ENCODE data around the gene ASAP3. TPM values are rescaled to one million over a fixed set of nuclear protein-coding genes. Genes with fewer than 3 reads are reported as not detected.

ASAP3 gene
- total RNA-seq, 4 donors from 2014 or later = 17.6 to 39.0 (median 30.5) TPM

GRCh38 chr1:23421753-23422240, 62.2 kb downstream of the ASAP3 start:
- Histone ChIP-seq H3K27me3 (peaks cover 0 to 9% (median 0%) of the 10 kb centered on the region in 4 donors), H3K4me1 (peaks cover 23 to 48% (median 35%) of the 10 kb centered on the region in 3 donors), H3K4me3 (peak overlapping the region in 1 of 4 donors; percentile 74), H3K36me3 (peaks cover 0 to 16% (median 0%) of the 10 kb centered on the region in 3 donors), H3K27ac (peak overlapping the region; percentile 75 to 88 (median 80)), H3K9me3 (no peaks in the 10 kb centered on the region)
- TF ChIP-seq POLR2A (IDR thresholded peaks at IDR 0.05) = no peak
- TF ChIP-seq CTCF (IDR thresholded peaks at IDR 0.05) = peak in 2 of 6 experiments; percentile 38 to 42
- no peak for DNase-seq
- intact Hi-C loops (cut with DNase I) = no loop called here
- WGBS, 2 donors = 46 to 56% methylated on average over 6 of the region's 6 CpGs

- H3K27me3 ChIP-seq = peaks cover 0 to 9% (median 0%) of the 10 kb centered on the region in 4 donors
- no peaks in the 10 kb centered on the region for H3K9me3 ChIP-seq
- peaks cover 23 to 48% (median 35%) of the 10 kb centered on the region in 3 donors for H3K4me1 ChIP-seq
- no peak overlapping the region for H3K4me3 ChIP-seq
- no peak for TF ChIP-seq CTCF (IDR thresholded peaks at IDR 0.05)
- H3K27ac ChIP-seq = peak overlapping the region in 3 of 4 donors; percentile 15 to 88 (median 28)
- H3K36me3 ChIP-seq = peaks cover 0 to 21% (median 0%) of the 10 kb centered on the region in 3 donors
- intact Hi-C loops (cut with DNase I) = no loop called here
- DNase-seq = no peak
- 58 to 63% methylated on average over 3 of the region's 3 CpGs for WGBS, 2 donors
Observed at GRCh38 chr1:23421343-23421742, 62.6 kb downstream of the ASAP3 start.

GRCh38 chr1:23420778-23421177, 63.2 kb downstream of the ASAP3 start:
- Histone ChIP-seq H3K27me3 (peaks cover 0 to 9% (median 0%) of the 10 kb centered on the region in 4 donors), H3K36me3 (peaks cover 0 to 25% (median 0%) of the 10 kb centered on the region in 3 donors), H3K4me1 (peaks cover 23 to 48% (median 35%) of the 10 kb centered on the region in 3 donors), H3K4me3 (no peak overlapping the region), H3K27ac (peak overlapping the region in 2 of 4 donors; percentile 15 to 28), H3K9me3 (no peaks in the 10 kb centered on the region)
- WGBS, 2 donors = 72 to 97% methylated on average over 3 of the region's 3 CpGs
- intact Hi-C loops (cut with DNase I) = no loop called here
- TF ChIP-seq POLR2A (IDR thresholded peaks at IDR 0.05) (no peak), CTCF (IDR thresholded peaks at IDR 0.05) (no peak)
- DNase-seq = no peak

GRCh38 chr1:23419180-23419579, 64.8 kb downstream of the ASAP3 start:
- intact Hi-C loops (cut with DNase I) = no loop called here
- WGBS, 2 donors = 50 to 86% methylated on average over 4 to 5 of the region's 6 CpGs
- Histone ChIP-seq H3K9me3 (no peaks in the 10 kb centered on the region), H3K4me3 (no peak overlapping the region), H3K27ac (no peak overlapping the region), H3K27me3 (peaks cover 0 to 1% (median 0%) of the 10 kb centered on the region in 4 donors), H3K36me3 (peaks cover 0 to 33% (median 0%) of the 10 kb centered on the region in 3 donors), H3K4me1 (peaks cover 19 to 36% (median 24%) of the 10 kb centered on the region in 3 donors)
- TF ChIP-seq CTCF (IDR thresholded peaks at IDR 0.05) (no peak), POLR2A (IDR thresholded peaks at IDR 0.05) (no peak)
- no peak for DNase-seq

- no peak overlapping the region for H3K4me3 ChIP-seq
- no peak for TF ChIP-seq CTCF (IDR thresholded peaks at IDR 0.05)
- TF ChIP-seq POLR2A (IDR thresholded peaks at IDR 0.05) = no peak
- no peaks in the 10 kb centered on the region for H3K27me3 ChIP-seq
- no peak for DNase-seq
- intact Hi-C loops (cut with DNase I) = no loop called here
- H3K9me3 ChIP-seq = no peaks in the 10 kb centered on the region
- peaks cover 8 to 20% (median 9%) of the 10 kb centered on the region in 3 donors for H3K4me1 ChIP-seq
- H3K27ac ChIP-seq = no peak overlapping the region
- H3K36me3 ChIP-seq = peaks cover 0 to 33% (median 0%) of the 10 kb centered on the region in 3 donors
- 64 to 78% methylated on average over 3 of the region's 3 CpGs for WGBS, 2 donors
Observed at GRCh38 chr1:23417570-23417969, 66.4 kb downstream of the ASAP3 start.
